ENCODE results near the gene SLC2A13.
"Not testable (repeated sequence)": the region's sequence is repeated elsewhere in the genome, so short reads cannot be mapped to it uniquely, and the experiment has no call there.

Gene SLC2A13

DNA sequence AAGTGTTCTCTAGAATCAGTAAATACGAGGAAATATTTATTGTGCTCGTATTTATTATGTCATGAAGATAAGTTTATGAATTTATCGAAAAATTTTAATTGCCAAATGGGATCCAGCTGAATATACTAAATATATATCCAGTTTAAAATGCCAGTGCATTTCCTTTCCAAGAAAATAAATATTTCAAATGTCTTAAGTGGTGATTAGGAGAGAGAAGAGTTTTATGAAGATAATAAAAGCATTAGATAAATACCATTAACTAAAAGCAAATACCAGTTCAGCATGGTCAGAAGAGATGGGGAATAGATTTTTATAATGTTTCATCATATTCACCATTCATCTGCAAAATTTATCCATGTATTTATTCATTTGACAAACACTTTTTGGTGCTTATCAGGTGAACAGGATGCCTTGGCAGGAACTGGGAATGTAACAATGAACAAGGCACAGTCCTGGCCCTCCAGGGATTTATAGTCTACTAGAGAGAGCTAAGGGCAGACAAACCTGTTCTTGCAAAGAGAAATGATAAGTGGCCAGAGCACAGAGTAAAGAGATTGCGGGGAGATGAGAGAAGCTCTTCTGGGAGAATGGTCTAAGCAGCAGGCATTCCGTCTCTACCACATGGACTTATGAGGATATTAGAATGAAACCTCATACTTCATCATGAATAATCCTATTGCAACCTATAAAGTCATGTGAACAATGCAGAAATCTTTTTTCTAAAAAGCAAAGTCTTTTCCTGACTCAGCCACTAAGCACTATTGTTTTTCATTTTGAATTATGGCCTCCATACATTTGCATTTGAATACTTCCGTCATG lies 342.6 kb downstream of the SLC2A13 start:
- TF ChIP-seq, protein P1, sequence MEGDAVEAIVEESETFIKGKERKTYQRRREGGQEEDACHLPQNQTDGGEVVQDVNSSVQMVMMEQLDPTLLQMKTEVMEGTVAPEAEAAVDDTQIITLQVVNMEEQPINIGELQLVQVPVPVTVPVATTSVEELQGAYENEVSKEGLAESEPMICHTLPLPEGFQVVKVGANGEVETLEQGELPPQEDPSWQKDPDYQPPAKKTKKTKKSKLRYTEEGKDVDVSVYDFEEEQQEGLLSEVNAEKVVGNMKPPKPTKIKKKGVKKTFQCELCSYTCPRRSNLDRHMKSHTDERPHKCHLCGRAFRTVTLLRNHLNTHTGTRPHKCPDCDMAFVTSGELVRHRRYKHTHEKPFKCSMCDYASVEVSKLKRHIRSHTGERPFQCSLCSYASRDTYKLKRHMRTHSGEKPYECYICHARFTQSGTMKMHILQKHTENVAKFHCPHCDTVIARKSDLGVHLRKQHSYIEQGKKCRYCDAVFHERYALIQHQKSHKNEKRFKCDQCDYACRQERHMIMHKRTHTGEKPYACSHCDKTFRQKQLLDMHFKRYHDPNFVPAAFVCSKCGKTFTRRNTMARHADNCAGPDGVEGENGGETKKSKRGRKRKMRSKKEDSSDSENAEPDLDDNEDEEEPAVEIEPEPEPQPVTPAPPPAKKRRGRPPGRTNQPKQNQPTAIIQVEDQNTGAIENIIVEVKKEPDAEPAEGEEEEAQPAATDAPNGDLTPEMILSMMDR (conservative IDR thresholded peaks at IDR 0.05; ENCODE audit: control insufficient read depth, insufficient read depth, low read depth, low read length), result no peak
- no peak overlapping the region for H3K4me3 ChIP-seq (ENCODE audit: control insufficient read depth, low read depth, low read length)
- DNase-seq (ENCODE audit: low read depth), result no peak

DNA sequence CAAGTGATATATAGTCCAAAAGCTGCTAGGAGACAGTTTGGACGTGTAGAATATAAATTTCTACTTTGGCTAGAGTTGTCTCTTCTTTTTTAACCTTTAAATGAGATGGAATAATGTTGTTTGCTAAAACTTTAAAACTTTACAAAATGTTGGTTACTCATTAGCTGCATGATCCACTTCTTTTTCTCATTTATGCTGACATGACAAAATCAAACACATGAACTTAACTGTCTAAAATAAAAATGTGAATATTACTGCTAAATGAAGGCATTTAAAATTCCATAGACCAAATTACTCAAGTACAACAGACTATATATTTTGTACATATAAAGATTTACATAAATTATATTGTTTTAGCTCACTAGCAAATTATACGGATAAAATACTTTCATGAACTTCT lies 350.4 kb downstream of the SLC2A13 start:
- TF ChIP-seq, protein P1 (conservative IDR thresholded peaks at IDR 0.05; ENCODE audit: control insufficient read depth, insufficient read depth, low read depth, low read length), result no peak
- DNase-seq (ENCODE audit: low read depth), result no peak
- no peak overlapping the region for H3K4me3 ChIP-seq (ENCODE audit: control insufficient read depth, low read depth, low read length)

DNA sequence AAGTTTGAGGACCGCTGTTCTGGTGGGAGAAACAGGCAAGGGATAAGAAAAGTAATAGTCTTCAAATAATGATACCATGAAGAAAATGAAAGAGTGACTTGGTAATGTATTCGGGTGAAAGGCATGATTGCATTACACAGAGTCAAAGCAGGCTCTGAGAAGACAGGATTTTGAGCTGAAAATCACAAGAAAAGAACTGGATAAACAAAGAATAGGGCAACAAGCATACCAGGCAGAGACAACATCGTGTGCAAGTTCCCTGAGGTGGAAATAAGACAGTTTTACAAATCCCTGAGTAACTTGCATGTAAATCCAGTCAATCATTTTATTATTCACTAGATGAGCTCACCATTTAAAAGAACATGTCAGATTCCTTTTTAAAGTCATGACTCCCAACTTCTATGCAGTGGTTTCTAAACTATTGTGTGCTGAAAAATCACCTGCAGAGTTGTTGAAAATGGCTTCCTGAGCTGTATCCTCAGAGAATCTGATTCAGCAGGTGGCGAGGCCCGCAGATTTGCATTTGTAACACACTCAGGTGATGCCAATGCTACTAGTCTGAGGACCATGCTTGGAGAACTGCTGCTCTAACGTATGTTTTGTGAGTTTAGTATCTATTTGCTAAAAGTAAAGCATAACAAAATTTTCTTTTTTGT lies 353.3 kb downstream of the SLC2A13 start:
- TF ChIP-seq, protein P1 (conservative IDR thresholded peaks at IDR 0.05; ENCODE audit: control insufficient read depth, insufficient read depth, low read depth, low read length), result no peak
- H3K4me3 ChIP-seq (ENCODE audit: control insufficient read depth, low read depth, low read length), result no peak overlapping the region
- DNase-seq (ENCODE audit: low read depth), result no peak

DNA sequence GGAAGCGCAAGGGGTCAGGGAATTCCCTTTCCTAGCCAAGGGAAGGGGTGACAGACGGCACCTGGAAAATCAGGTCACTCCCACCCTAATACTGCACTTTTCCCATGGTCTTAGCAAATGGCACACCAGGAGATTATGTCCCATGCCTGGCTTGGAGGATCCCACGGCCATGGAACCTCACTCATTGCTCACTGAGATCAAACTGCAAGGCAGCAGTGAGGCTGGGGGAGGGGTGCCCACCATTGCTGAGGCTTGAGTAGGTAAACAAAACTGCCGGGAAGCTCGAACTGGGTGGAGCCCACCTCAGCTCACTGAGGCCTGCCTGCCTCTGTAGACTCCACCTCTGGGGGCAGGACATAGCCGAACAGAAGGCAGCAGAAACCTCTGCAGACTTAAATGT lies 359.7 kb downstream of the SLC2A13 start:
- not testable (repeated sequence) for H3K4me3 ChIP-seq (ENCODE audit: control insufficient read depth, low read depth, low read length); DNase-seq (ENCODE audit: low read depth)

DNA sequence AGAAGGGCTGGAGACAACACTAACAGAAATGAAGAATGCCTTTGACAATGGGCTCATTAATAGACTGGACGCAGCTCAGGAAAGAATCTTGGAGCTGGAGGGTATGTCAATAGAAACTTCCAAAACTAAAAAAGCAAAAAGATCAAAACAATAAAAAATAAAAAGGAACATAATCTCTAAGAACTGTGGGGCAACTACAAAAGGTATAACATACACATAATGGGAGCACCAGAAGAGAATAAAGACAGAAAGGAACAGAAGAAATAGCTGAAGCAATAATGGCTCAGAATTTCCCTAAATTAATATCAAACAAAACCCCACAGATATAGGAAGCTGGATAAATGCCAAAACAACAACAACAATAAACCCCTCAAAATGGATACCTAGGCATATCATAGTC lies 362.2 kb downstream of the SLC2A13 start:
- H3K4me3 ChIP-seq (ENCODE audit: control insufficient read depth, low read depth, low read length), result no peak overlapping the region
- TF ChIP-seq, protein P1 (conservative IDR thresholded peaks at IDR 0.05; ENCODE audit: control insufficient read depth, insufficient read depth, low read depth, low read length), result no peak
- DNase-seq (ENCODE audit: low read depth), result no peak

DNA sequence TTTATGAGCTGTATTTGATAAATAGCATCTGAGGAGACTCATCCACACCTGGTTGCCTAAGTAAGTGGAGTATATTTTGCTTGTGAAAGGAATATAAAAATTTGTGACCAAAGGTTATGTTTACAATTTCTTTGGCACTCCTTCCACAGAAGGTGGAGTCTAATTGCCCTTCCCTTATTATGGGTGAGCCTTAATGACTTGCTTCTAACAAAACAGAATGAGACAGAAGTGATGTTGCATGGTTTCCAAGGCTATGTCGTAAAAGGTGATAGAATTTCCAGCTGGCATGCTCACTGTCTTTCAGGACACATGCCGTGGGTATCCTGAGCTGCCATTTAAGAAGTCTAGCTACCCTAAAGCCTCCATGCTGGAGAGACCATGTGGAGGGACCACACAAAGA lies 369.5 kb downstream of the SLC2A13 start:
- no peak for DNase-seq (ENCODE audit: low read depth)
- no peak overlapping the region for H3K4me3 ChIP-seq (ENCODE audit: control insufficient read depth, low read depth, low read length)
- TF ChIP-seq, protein P1 (conservative IDR thresholded peaks at IDR 0.05; ENCODE audit: control insufficient read depth, insufficient read depth, low read depth, low read length), result no peak

DNA sequence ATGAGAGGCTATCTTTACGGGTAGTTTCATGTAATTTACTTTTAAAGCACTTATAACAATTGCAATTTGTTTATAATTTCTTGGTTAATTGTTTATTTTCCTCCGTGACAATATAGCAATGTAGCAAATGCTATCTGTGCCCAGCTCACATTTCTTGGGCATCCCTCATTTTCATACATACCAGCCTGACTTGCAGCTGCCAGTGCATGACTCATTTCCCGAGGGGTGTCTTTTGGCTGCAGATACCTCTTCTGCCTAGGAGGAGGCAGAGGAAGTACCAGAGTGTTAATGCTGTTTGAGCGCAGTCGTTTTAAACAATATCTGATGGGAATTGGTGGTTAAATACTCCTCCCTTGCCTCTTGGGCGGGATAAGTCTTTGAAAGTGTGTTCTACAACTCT lies 382.1 kb downstream of the SLC2A13 start:
- TF ChIP-seq, protein P1 (conservative IDR thresholded peaks at IDR 0.05; ENCODE audit: control insufficient read depth, insufficient read depth, low read depth, low read length), result no peak
- DNase-seq (ENCODE audit: low read depth), result peak; percentile 54
- no peak overlapping the region for H3K4me3 ChIP-seq (ENCODE audit: control insufficient read depth, low read depth, low read length)

All from fibroblast of mammary gland (primary cell).